Right ventricle myocardium inferior (tissue), 1 donor: Measurements from ENCODE around the gene SMC6. TPM values are rescaled to one million over a fixed set of nuclear protein-coding genes. Genes with fewer than 3 reads are reported as not detected.

Experiments
- total RNA-seq: library from RNA; stranded (reverse); fragmentation: NEBNext Ultra II Directional; extraction: Animal tissue kit (Norgen Biotek cat#: 25700); gene quantifications from one replicate; pipeline ENCODE4 v1.2.1, GENCODE V29; 2021
- donor health status: DM: no; HTN: yes; CAD: no; lungs with severe emphysema.

Gene SMC6
- total RNA-seq, 1 donor from 2014 or later: 12.7 TPM

Other genes starting within 250 kb of the SMC6 start
- gene RAD51AP2, start 235.4 kb downstream of the SMC6 start, total RNA-seq: 0.11 TPM
- 10.4 TPM for gene VSNL1, start 213.1 kb downstream of the SMC6 start, total RNA-seq
- gene GEN1, start 328 bp upstream of the SMC6 start, total RNA-seq: 3.3 TPM
- gene MSGN1, start 62.6 kb upstream of the SMC6 start, total RNA-seq: not detected
- gene KCNS3, start 124.9 kb upstream of the SMC6 start, total RNA-seq: 4.5 TPM